Bronchial epithelial cell (primary cell): ENCODE results near the gene CAPZB. TPM values are rescaled to one million over a fixed set of nuclear protein-coding genes. Genes with fewer than 3 reads are reported as not detected.

Experiments
- DNase-seq: peaks from one replicate; pipeline ENCODE4 v3.0.0-alpha.2; 2010; ENCODE audit warnings: low read depth
- FAIRE-seq: peaks from 2 replicates; lab custom pipeline; 2011; peaks lifted over from hg19 to GRCh38; lab: Jason Lieb, UNC
- H3K27me3 ChIP-seq: 2 replicates; pipeline ENCODE4 v1.5.1; 2011; ENCODE audit warnings: low read length; ENCODE audit not compliant: control insufficient read depth, insufficient read depth
- H3K36me3 ChIP-seq: 2 replicates; pipeline ENCODE4 v1.5.1; 2011; ENCODE audit warnings: low read length; ENCODE audit not compliant: control insufficient read depth, insufficient read depth
- H3K4me3 ChIP-seq: 2 replicates; pipeline ENCODE4 v1.5.1; 2011; ENCODE audit warnings: mild to moderate bottlenecking, low read depth, low read length, control low read depth
- CTCF ChIP-seq: IDR thresholded peaks from 2 replicates; pipeline ENCODE4 v1.5.1; 2011; ENCODE audit warnings: mild to moderate bottlenecking, moderate library complexity, low read length, control low read depth, inconsistent platforms; ENCODE audit not compliant: insufficient read depth, severe bottlenecking
- total RNA-seq: library from RNA; depleted of rRNA; stranded (reverse); fragments of >200 nt; gene quantifications from 2 replicates; pipeline ENCODE4 v1.2.1, GENCODE V29; 2014

Gene CAPZB
- total RNA-seq, 1 donor from 2014 or later: 73.5 TPM

- DNase-seq (no peak), FAIRE-seq (no peak)
- Histone ChIP-seq H3K27me3 (no peaks in the 10 kb centered on the region), H3K4me3 (no peak overlapping the region), H3K36me3 (no peaks in the 10 kb centered on the region)
- no peak for TF ChIP-seq CTCF
Measured at GRCh38 chr1:19483261-19483660, 2.1 kb downstream of the CAPZB start.

- no peak for DNase-seq
- Histone ChIP-seq H3K36me3 (no peaks in the 10 kb centered on the region), H3K4me3 (no peak overlapping the region), H3K27me3 (no peaks in the 10 kb centered on the region)
- no peak for TF ChIP-seq CTCF
- no peak for FAIRE-seq
Measured at GRCh38 chr1:19481826-19482398, 3.4 kb downstream of the CAPZB start.

GRCh38 chr1:19480282-19480681 is 5.1 kb downstream of the CAPZB start:
- Histone ChIP-seq H3K4me3 (no peak overlapping the region), H3K27me3 (no peaks in the 10 kb centered on the region), H3K36me3 (no peaks in the 10 kb centered on the region)
- FAIRE-seq (no peak), DNase-seq (no peak)
- no peak for TF ChIP-seq CTCF

GRCh38 chr1:19479351-19480120 is 5.8 kb downstream of the CAPZB start:
- DNase-seq (no peak), FAIRE-seq (peak; percentile 60)
- H3K4me3 ChIP-seq: no peak overlapping the region
- H3K27me3 ChIP-seq: no peaks in the 10 kb centered on the region
- no peaks in the 10 kb centered on the region for H3K36me3 ChIP-seq
- TF ChIP-seq CTCF: no peak

- DNase-seq (no peak), FAIRE-seq (no peak)
- Histone ChIP-seq H3K4me3 (no peak overlapping the region), H3K36me3 (no peaks in the 10 kb centered on the region), H3K27me3 (no peaks in the 10 kb centered on the region)
- no peak for TF ChIP-seq CTCF
Measured at GRCh38 chr1:19478322-19478721, 7.0 kb downstream of the CAPZB start.
